ENCODE data around the gene HES4.

DNA sequence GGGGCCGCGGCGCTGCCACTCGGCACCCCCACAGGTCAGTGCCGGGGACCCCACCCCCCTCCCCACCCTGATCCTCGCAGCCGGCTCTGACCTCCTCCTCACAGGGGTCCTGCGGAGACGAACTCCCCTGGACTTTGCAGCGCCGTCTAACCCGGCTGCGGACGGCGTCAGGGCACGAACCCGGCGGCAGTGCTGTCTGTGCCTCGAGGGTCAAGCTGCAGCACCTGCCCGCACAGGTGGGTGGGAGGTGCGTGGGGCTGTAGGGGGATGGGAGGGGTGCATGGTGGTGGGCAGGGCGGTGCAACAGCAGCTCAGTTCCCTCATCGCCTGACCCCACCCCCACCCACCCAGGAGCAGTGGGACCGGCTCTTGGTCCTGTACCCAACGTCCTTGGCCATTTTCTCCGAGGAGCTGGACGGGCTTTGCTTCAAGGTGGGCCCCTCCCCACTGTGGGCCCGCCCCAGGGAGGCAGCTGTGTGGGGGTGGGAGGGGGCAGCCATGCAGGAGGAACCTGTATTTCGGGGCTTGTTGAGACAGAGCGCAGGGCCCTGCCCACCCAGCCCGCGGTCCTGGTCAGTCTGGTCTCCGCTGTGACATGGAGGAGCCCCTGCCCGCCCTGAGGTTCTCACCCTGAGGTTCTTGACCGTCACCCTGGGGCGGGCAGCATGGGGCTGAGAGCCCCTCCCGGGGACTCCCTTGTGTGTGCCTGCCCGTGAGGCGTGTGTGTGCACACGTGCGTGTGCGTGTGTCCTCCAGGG lies 28.7 kb downstream of the HES4 start:
- TF ChIP-seq, protein P1, sequence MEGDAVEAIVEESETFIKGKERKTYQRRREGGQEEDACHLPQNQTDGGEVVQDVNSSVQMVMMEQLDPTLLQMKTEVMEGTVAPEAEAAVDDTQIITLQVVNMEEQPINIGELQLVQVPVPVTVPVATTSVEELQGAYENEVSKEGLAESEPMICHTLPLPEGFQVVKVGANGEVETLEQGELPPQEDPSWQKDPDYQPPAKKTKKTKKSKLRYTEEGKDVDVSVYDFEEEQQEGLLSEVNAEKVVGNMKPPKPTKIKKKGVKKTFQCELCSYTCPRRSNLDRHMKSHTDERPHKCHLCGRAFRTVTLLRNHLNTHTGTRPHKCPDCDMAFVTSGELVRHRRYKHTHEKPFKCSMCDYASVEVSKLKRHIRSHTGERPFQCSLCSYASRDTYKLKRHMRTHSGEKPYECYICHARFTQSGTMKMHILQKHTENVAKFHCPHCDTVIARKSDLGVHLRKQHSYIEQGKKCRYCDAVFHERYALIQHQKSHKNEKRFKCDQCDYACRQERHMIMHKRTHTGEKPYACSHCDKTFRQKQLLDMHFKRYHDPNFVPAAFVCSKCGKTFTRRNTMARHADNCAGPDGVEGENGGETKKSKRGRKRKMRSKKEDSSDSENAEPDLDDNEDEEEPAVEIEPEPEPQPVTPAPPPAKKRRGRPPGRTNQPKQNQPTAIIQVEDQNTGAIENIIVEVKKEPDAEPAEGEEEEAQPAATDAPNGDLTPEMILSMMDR (IDR thresholded peaks at IDR 0.05; ENCODE audit: low read length), result no peak
- TF ChIP-seq EZH2 (IDR thresholded peaks at IDR 0.05; ENCODE audit: borderline replicate concordance, low read length), result no peak

Measured in OCI-LY1 (cell line).